ENCODE measurements around the gene PF4V1.

PF4V1 gene

GRCh38 chr4:73831569-73831968 is 21.5 kb upstream of the PF4V1 start:
- H3K4me1 ChIP-seq (ENCODE audit: control insufficient read depth, insufficient read depth, low read length): no peaks in the 10 kb centered on the region
- H3K9ac ChIP-seq (ENCODE audit: low read length): no peak overlapping the region
- H3K27me3 ChIP-seq (ENCODE audit: control insufficient read depth, insufficient read depth, low read length): peaks cover 3% of the 10 kb centered on the region
- H3K36me3 ChIP-seq (ENCODE audit: control insufficient read depth, insufficient read depth, low read length): no peaks in the 10 kb centered on the region
- no peak overlapping the region for H3K4me3 ChIP-seq (ENCODE audit: low read length)
- H3K9me3 ChIP-seq (ENCODE audit: control insufficient read depth, low read length): no peaks in the 10 kb centered on the region

- Histone ChIP-seq H3K36me3 (ENCODE audit: control insufficient read depth, insufficient read depth, low read length) (no peaks in the 10 kb centered on the region), H3K4me3 (ENCODE audit: low read length) (no peak overlapping the region), H3K4me1 (ENCODE audit: control insufficient read depth, insufficient read depth, low read length) (no peaks in the 10 kb centered on the region), H3K9me3 (ENCODE audit: control insufficient read depth, low read length) (no peaks in the 10 kb centered on the region), H3K27me3 (ENCODE audit: control insufficient read depth, insufficient read depth, low read length) (peaks cover 7% of the 10 kb centered on the region), H3K9ac (ENCODE audit: low read length) (no peak overlapping the region)
These were observed 20.4 kb upstream of the PF4V1 start for GRCh38 chr4:73832651-73833237.

- peaks cover 6% of the 10 kb centered on the region for H3K4me1 ChIP-seq (ENCODE audit: control insufficient read depth, insufficient read depth, low read length)
- H3K36me3 ChIP-seq (ENCODE audit: control insufficient read depth, insufficient read depth, low read length): no peaks in the 10 kb centered on the region
- peaks cover 7% of the 10 kb centered on the region for H3K27me3 ChIP-seq (ENCODE audit: control insufficient read depth, insufficient read depth, low read length)
- H3K9ac ChIP-seq (ENCODE audit: low read length): no peak within 1 kb of the TSS
- H3K9me3 ChIP-seq (ENCODE audit: control insufficient read depth, low read length): no peaks in the 10 kb centered on the region
- H3K4me3 ChIP-seq (ENCODE audit: low read length): no peak within 1 kb of the TSS
These were observed 16.5 kb upstream of the PF4V1 start, which contains the start of gene CXCL6 for GRCh38 chr4:73836373-73837279. Gene CXCL6 (plus strand): TSS chr4:73836678. CDS start chr4:73836751, 73 bp downstream.

GRCh38 chr4:73839071-73839470 is 14.0 kb upstream of the PF4V1 start:
- Histone ChIP-seq H3K9me3 (ENCODE audit: control insufficient read depth, low read length) (no peaks in the 10 kb centered on the region), H3K4me1 (ENCODE audit: control insufficient read depth, insufficient read depth, low read length) (peaks cover 6% of the 10 kb centered on the region), H3K4me3 (ENCODE audit: low read length) (no peak overlapping the region), H3K9ac (ENCODE audit: low read length) (no peak overlapping the region), H3K36me3 (ENCODE audit: control insufficient read depth, insufficient read depth, low read length) (no peaks in the 10 kb centered on the region), H3K27me3 (ENCODE audit: control insufficient read depth, insufficient read depth, low read length) (peaks cover 7% of the 10 kb centered on the region)

GRCh38 chr4:73839715-73840114 is 13.4 kb upstream of the PF4V1 start:
- Histone ChIP-seq H3K4me1 (ENCODE audit: control insufficient read depth, insufficient read depth, low read length) (peaks cover 6% of the 10 kb centered on the region), H3K4me3 (ENCODE audit: low read length) (no peak overlapping the region), H3K36me3 (ENCODE audit: control insufficient read depth, insufficient read depth, low read length) (no peaks in the 10 kb centered on the region), H3K9me3 (ENCODE audit: control insufficient read depth, low read length) (no peaks in the 10 kb centered on the region), H3K9ac (ENCODE audit: low read length) (no peak overlapping the region), H3K27me3 (ENCODE audit: control insufficient read depth, insufficient read depth, low read length) (peaks cover 7% of the 10 kb centered on the region)

GRCh38 chr4:73841243-73841925 is 11.7 kb upstream of the PF4V1 start:
- Histone ChIP-seq H3K9ac (ENCODE audit: low read length) (no peak overlapping the region), H3K9me3 (ENCODE audit: control insufficient read depth, low read length) (no peaks in the 10 kb centered on the region), H3K4me3 (ENCODE audit: low read length) (no peak overlapping the region), H3K36me3 (ENCODE audit: control insufficient read depth, insufficient read depth, low read length) (no peaks in the 10 kb centered on the region), H3K4me1 (ENCODE audit: control insufficient read depth, insufficient read depth, low read length) (peaks cover 6% of the 10 kb centered on the region), H3K27me3 (ENCODE audit: control insufficient read depth, insufficient read depth, low read length) (peaks cover 5% of the 10 kb centered on the region)

- no peaks in the 10 kb centered on the region for H3K9me3 ChIP-seq (ENCODE audit: control insufficient read depth, low read length)
- H3K4me1 ChIP-seq (ENCODE audit: control insufficient read depth, insufficient read depth, low read length): peaks cover 6% of the 10 kb centered on the region
- H3K36me3 ChIP-seq (ENCODE audit: control insufficient read depth, insufficient read depth, low read length): no peaks in the 10 kb centered on the region
- H3K9ac ChIP-seq (ENCODE audit: low read length): no peak overlapping the region
- no peak overlapping the region for H3K4me3 ChIP-seq (ENCODE audit: low read length)
- H3K27me3 ChIP-seq (ENCODE audit: control insufficient read depth, insufficient read depth, low read length): no peaks in the 10 kb centered on the region
These were observed 10.4 kb upstream of the PF4V1 start for GRCh38 chr4:73842696-73843095.

GRCh38 chr4:73843369-73843768 is 9.7 kb upstream of the PF4V1 start:
- Histone ChIP-seq H3K9ac (ENCODE audit: low read length) (no peak overlapping the region), H3K4me1 (ENCODE audit: control insufficient read depth, insufficient read depth, low read length) (peaks cover 6% of the 10 kb centered on the region), H3K27me3 (ENCODE audit: control insufficient read depth, insufficient read depth, low read length) (no peaks in the 10 kb centered on the region), H3K36me3 (ENCODE audit: control insufficient read depth, insufficient read depth, low read length) (no peaks in the 10 kb centered on the region), H3K9me3 (ENCODE audit: control insufficient read depth, low read length) (no peaks in the 10 kb centered on the region), H3K4me3 (ENCODE audit: low read length) (no peak overlapping the region)

GRCh38 chr4:73844345-73844744 is 8.8 kb upstream of the PF4V1 start:
- H3K27me3 ChIP-seq (ENCODE audit: control insufficient read depth, insufficient read depth, low read length): no peaks in the 10 kb centered on the region
- H3K36me3 ChIP-seq (ENCODE audit: control insufficient read depth, insufficient read depth, low read length): no peaks in the 10 kb centered on the region
- H3K4me1 ChIP-seq (ENCODE audit: control insufficient read depth, insufficient read depth, low read length): peaks cover 6% of the 10 kb centered on the region
- no peak overlapping the region for H3K4me3 ChIP-seq (ENCODE audit: low read length)
- H3K9ac ChIP-seq (ENCODE audit: low read length): no peak overlapping the region
- no peaks in the 10 kb centered on the region for H3K9me3 ChIP-seq (ENCODE audit: control insufficient read depth, low read length)

- Histone ChIP-seq H3K9ac (ENCODE audit: low read length) (no peak overlapping the region), H3K4me1 (ENCODE audit: control insufficient read depth, insufficient read depth, low read length) (peaks cover 6% of the 10 kb centered on the region), H3K4me3 (ENCODE audit: low read length) (no peak overlapping the region), H3K36me3 (ENCODE audit: control insufficient read depth, insufficient read depth, low read length) (no peaks in the 10 kb centered on the region), H3K27me3 (ENCODE audit: control insufficient read depth, insufficient read depth, low read length) (no peaks in the 10 kb centered on the region), H3K9me3 (ENCODE audit: control insufficient read depth, low read length) (no peaks in the 10 kb centered on the region)
These were observed 8.3 kb upstream of the PF4V1 start for GRCh38 chr4:73844806-73845205.

GRCh38 chr4:73847526-73848182 is 5.4 kb upstream of the PF4V1 start:
- H3K36me3 ChIP-seq (ENCODE audit: control insufficient read depth, insufficient read depth, low read length): no peaks in the 10 kb centered on the region
- H3K4me3 ChIP-seq (ENCODE audit: low read length): no peak overlapping the region
- H3K4me1 ChIP-seq (ENCODE audit: control insufficient read depth, insufficient read depth, low read length): no peaks in the 10 kb centered on the region
- H3K27me3 ChIP-seq (ENCODE audit: control insufficient read depth, insufficient read depth, low read length): peaks cover 4% of the 10 kb centered on the region
- H3K9ac ChIP-seq (ENCODE audit: low read length): no peak overlapping the region
- no peaks in the 10 kb centered on the region for H3K9me3 ChIP-seq (ENCODE audit: control insufficient read depth, low read length)

All from mucosa of stomach (tissue), 1 donor.